ELF-1 (cell line): ENCODE results near the gene BLMH.

ENCODE experiments used
- DNase-seq: peaks from one replicate; pipeline ENCODE4 v3.0.0-alpha.2; 2016; ENCODE audit warnings: low read depth, low spot score

The BLMH gene

DNA sequence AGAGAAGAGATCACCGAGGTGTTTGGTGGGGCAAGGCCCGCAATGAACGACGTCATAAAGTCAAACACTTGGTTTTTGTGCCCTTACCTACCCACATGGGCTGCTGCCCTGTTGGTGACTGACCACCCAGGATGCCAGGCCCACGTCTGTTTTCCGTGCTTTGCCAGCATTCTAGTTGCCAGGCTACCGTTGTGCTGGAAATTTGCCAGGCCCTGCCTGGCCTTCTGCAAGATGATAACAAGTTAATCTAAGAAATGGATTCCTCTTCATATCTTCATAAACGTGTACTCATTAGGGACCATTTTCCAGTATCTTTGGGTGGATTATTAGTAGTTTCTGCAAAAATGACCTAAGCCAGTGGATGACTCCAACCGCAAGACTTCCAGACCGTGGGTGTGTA, 91.6 kb downstream of the BLMH start:
- DNase-seq: no peak

DNA sequence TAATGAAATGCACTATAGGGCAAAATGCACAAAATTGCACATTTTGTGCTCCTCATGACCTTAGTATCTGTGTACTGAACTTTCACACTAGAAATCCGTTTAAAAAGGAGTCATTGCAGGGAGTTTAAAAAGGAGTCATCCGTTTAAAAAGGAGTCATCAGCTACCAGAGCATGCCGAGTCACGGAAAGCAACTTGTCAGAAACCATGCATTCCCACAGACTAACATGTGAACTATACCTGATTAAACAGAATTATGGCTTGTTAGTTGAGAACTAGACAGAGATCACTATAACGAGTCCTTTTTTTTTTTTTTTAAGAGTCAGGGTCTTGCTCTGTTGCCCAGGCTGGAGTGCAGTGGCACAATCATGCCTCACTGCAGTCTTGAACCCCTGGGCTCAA, 92.1 kb downstream of the BLMH start:
- no peak for DNase-seq
